ENCODE measurements around the gene SERHL2.
"Not testable (repeated sequence)": the region's sequence is repeated elsewhere in the genome, so short reads cannot be mapped to it uniquely, and the experiment has no call there.

The SERHL2 gene

DNA sequence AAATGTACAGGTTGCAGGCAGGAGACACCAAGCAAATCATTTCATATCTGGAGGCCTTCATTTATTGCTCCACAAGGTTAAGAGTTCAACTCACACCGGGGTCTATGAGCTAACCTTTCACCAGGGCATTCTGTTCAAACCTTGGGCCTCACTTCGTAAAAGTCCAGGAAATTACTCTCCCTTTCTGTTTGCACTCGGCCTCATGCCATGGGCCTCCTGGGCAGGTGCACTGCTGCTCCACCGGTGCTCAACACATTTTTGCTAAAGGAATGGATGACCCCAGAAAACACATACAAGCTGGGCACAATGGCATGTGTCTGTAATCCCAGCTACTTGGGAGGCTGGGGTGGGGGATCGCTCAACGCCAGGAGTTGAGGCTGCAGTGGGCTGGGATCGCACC, 17.6 kb upstream of the SERHL2 start:
- DNase-seq (ENCODE audit: low read depth): no peak

GRCh38 chr22:42536634-42537033, 17.1 kb upstream of the SERHL2 start:
- DNase-seq (ENCODE audit: low read depth): not testable (repeated sequence)

GRCh38 chr22:42537199-42537831, 16.4 kb upstream of the SERHL2 start:
- not testable (repeated sequence) for DNase-seq (ENCODE audit: low read depth)

- DNase-seq (ENCODE audit: low read depth): not testable (repeated sequence)
Measured at GRCh38 chr22:42539236-42539771, 14.5 kb upstream of the SERHL2 start.

DNA sequence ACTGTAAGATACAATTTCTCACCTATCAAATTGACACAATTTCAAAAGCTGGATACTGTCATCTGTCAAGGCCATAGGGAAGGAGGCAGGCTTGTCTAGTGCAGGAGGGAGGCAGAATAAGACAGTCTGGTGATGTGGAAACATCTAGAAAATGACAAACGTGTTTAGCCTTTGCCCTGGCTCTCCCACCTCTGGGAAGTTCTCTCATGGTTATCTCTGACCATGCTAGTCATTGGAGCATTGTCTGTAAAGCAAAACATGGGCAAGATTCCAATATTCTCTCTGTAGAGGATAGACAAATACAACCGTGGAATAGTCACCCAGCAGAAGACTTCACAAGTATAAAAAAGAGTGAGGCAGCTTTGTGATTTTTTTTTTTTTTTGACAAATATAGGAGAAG, 9.1 kb upstream of the SERHL2 start:
- DNase-seq (ENCODE audit: low read depth): no peak

DNA sequence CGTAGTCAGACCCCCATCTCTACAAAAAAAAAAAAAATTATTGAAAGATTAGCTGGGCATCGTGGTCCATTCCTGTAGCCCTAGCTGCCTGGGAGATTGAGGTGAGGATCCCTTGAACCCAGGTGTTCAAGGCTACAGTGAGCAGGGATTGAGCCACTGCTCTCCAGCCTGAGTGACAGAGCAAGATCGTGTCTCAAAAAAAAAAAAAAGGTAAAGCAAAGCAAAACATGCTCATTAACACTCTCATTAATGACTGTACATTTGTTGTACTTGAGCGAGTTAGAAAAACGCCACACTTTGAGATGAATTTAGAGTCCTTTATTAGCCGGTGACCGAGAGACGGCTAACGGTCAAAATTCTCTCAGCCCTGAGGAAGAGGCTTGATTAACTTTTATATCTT, 6.2 kb upstream of the SERHL2 start:
- no peak for DNase-seq (ENCODE audit: low read depth)

- DNase-seq (ENCODE audit: low read depth): not testable (repeated sequence)
Measured at GRCh38 chr22:42548126-42548525, 5.6 kb upstream of the SERHL2 start.

- DNase-seq (ENCODE audit: low read depth): no peak
Measured at GRCh38 chr22:42548597-42549330, 5.0 kb upstream of the SERHL2 start.

DNA sequence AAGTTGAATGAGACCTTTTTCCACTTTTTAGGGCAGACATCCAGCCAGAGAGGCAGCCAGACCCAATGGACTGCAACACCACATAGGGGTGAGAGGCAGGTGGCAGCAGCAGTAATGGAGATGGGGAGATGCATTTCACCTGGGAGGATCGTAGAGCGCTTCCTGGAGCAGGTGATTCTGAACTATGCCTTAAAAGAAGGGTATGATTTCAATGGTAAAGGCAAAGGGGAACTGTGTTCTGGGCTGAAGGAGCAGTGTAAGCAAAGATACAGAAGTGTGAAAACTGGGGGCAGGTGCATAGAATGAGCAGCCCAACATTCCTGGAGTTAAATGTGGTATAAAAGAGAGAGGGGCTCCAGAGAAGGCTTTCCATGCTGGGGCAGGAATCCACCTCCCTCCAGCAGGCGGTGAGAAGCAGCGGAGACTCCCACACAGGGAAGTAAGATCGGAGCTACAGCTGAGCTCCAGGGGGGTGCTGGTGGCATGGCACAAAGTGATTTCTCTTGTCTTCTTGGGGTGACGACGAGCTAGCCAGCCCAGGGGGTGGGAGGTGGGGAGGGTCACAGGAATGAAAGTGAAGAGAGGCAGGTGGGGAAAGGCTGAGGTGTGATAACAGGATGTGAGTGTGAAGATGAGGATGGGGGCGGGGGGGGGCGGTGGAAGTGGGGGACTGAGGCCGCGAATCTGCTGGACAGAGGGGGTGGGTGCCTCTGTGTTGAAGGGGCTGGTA, 4.3 kb upstream of the SERHL2 start:
- no peak for DNase-seq (ENCODE audit: low read depth)

GRCh38 chr22:42552294-42552647, 1.5 kb upstream of the SERHL2 start:
- DNase-seq (ENCODE audit: low read depth): not testable (repeated sequence)

GRCh38 chr22:42560381-42560780, 6.6 kb downstream of the SERHL2 start:
- DNase-seq (ENCODE audit: low read depth): no peak

DNA sequence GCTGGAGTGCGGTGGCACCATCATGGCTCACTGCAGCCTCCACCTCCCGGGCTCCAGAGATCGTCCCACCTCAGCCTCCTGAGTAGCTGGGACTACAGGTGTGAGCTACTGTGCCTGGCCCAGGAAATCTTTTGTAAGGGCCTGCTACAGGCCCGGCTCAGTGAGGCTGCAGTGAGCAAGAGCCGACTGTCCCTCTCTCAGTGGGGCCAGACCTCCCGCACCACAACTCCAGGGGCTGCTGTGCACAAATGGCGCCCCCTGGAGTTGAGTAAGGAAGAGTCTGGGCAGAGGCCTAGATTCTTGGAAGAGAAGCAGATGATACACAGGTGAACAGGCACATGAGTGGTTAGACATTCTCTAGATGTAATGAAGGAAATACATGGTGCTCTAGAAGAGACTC, 7.0 kb downstream of the SERHL2 start:
- DNase-seq (ENCODE audit: low read depth): no peak

- DNase-seq (ENCODE audit: low read depth): no peak
Measured at GRCh38 chr22:42561856-42562255, 8.1 kb downstream of the SERHL2 start.

GRCh38 chr22:42562279-42562678, 8.5 kb downstream of the SERHL2 start:
- no peak for DNase-seq (ENCODE audit: low read depth)

DNA sequence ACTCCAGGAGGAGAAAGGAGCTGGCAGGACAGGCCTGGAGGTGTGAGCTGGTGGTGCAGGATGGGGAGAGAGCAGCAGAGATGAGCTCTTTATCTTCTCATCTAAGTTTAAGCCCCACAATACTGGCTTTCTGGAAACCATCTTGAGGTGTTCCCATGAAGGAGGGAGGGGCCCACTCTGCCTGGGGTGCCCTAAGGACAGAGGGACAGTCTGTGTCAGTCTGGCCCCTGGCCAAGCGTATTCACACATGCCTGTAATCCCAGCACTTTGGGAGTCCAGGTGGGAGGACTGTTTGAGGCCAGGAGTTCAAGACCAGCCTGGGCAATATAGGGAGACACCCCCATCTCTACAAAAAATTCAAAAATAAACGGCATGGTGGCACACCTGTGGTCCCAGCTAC, 8.9 kb downstream of the SERHL2 start:
- no peak for DNase-seq (ENCODE audit: low read depth)

DNA sequence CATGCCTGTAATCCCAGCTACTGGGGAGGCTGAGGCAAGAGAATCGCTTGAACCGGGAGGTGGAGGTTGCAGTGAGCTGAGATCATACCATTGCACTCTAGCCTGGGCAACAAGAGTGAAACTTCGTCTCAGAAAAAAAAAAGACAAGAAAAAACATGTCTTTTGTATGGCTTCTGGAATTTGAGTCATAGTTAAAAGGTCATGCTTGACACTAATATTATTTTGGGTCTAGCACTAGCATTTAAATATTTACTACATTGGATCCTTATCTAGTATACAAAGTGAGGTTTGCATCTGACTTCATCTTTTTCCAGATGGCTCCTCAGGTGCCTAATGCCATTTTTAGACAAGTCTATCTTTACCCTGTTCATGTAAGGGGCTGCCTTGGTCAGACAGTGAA, 10.2 kb downstream of the SERHL2 start:
- not testable (repeated sequence) for DNase-seq (ENCODE audit: low read depth)

DNA sequence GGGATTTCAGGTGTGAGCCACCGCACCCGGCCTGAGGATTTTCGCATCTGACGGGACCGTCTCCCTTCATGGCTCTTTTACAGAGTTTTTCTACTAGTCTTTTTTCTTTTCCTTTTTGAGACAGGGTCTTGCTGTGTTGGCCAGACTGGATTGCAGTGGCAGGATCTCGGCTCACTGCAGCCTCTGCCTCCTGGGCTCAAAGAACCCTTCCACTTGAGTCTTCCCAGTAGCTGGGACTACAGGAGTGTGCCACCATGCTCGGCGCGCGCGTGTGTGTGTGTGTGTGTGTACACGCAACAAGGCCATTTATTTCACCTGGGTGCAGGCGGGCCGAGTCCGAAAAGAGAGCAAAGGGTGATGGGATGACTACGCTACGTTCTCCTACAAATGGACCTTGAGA, 10.9 kb downstream of the SERHL2 start:
- no peak for DNase-seq (ENCODE audit: low read depth)

GRCh38 chr22:42565956-42566355, 12.2 kb downstream of the SERHL2 start:
- DNase-seq (ENCODE audit: low read depth): no peak

GRCh38 chr22:42567950-42568349, 14.2 kb downstream of the SERHL2 start:
- DNase-seq (ENCODE audit: low read depth): not testable (repeated sequence)

DNA sequence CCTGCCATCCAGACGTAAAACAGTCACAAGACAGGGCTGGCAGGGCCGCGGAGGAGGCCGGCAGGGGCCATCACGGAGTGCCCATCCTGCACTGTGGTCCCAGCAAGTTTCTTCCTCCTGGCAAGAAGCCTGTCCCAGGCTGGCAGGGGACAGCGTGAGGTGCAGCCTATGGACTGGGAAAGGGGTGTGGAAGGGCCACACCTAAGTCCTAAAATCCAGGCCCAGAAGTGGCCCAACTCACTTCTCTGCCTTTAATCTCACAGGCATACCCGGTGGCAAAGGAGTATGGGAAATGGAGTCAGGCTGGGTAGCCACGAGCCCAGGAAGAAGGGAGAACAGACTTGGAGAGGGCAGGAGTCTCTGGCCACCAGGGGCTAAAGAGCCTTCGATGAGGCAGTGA, 16.8 kb downstream of the SERHL2 start:
- DNase-seq (ENCODE audit: low read depth): not testable (repeated sequence)

DNA sequence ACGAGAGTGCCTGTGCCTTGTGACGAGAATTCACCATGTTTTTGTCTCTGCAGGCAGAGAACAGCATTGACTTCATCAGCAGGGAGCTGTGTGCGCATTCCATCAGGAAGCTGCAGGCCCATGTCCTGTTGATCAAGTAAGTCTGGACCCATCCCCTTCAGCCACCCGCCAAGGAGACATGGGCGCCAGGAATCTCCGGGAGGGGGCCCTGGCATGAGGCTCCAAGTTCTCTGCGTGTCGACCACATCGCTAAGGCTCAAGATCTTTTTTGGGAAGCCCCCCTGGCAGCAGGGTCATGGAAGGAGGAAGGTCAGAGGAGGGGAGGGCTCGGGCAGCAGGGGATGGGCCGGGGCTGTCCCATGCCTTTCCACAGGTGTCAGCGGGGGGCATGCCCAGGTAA, 17.3 kb downstream of the SERHL2 start:
- DNase-seq (ENCODE audit: low read depth): not testable (repeated sequence)

DNA sequence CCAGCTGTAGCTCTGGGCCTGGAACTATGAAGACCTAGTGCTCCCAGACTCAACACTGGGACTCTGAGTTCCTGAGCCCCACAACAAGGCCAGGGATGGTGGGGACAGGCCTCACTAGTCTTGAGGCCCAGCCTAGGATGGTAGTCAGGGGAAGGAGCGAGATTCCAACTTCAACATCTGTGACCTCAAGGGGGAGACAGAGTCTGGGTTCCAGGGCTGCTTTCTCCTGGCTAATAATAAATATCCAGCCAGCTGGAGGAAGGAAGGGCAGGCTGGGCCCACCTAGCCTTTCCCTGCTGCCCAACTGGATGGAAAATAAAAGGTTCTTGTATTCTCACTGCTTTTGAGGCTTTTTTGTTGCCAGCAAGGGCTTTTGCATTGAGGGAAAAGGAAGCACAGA, 20.3 kb downstream of the SERHL2 start:
- DNase-seq (ENCODE audit: low read depth): not testable (repeated sequence)

DNA sequence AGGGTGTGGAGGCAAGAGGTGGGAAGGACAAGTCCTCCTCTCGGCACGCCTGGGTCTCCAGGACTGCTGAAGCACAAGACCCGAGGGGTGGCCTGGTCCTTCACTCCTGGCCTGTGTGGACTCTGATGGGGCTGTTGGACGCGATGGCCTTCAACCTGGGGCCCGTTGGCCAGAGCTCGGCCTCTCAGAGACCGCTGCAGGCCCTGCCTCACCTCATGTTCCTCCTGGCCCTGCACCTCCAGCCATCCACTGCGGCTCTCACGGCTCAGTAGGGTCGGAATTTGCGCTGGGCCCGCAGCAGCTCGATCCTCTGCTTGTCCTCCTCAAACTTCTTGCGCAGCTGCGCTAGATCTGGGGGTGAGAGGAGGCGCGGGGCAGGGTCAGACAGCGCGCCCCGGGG, 20.7 kb downstream of the SERHL2 start:
- not testable (repeated sequence) for DNase-seq (ENCODE audit: low read depth)

All from GM04503 (cell line).